Inferior parietal cortex (tissue), 1 donor: ENCODE measurements around the gene AICDA.

Experiments used
- DNase-seq: peaks from one replicate; pipeline ENCODE4 v3.0.0-alpha.2; 2016; ENCODE audit errors: extremely low spot score

AICDA gene

GRCh38 chr12:8556531-8557097, 56.0 kb downstream of the AICDA start:
- DNase-seq, result no peak

DNA sequence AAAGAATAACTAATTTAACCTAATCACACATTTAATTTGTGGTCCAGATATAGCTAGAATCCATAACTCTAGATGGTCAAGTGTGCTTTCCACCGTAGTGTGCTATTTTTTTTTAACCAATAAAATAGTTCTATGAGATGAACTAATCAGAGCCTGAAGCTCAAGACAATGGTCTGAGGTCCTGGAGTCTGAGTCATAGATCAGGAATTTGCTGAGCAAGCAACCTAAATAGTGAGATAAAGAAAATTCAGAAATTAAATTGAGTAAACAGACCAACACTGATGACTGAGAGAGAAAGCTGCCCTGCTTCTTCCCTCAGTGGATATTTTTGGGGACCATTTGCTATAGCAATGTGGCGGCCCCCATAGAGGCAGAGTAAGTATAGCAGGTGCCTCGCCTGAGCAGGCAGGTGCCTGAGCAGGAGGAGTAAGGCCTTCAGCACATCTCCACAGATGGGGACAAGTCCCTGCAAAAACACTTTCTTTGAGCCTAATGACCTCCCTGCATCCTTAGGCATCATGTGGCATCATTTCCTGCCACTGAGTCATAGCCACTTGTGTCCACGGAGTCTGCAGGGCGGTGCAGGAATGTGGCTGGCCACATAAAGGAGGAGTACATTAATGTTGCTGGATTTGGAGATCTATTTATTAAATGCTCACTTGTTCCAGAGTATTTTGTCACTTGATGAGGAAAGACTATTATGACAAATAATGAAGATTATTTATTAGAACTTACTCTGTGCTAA, 58.0 kb downstream of the AICDA start:
- no peak for DNase-seq

DNA sequence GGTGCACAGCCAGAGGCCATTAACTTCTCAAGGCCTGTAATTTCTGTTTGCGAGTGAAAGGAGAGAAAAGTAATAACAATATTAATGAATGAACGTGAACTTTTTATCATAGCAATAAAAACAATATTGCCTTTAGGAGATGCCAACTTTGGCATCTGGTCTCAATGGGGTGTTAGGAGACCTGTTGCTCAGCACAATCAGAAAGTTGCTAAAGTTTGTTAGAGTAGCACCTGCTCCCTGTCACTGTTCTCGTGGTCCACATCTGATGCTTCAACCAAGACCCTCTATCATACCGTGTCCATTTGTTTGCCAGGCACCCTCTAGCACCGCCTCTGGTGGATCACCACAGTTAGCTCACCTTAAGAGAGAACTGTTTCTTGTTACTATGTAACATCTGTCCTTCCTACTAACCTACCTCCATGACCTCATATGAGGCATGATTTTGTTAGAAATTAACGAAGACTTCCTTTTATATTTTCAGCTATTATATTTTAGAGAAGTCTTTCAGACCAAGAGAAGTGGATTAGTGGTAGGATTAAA, 59.5 kb downstream of the AICDA start:
- DNase-seq, result no peak
